SK-N-SH (cell line): ENCODE results near the gene DHX9. TPM values are rescaled to one million over a fixed set of nuclear protein-coding genes. Genes with fewer than 3 reads are reported as not detected.

ENCODE experiments used
- CTCF ChIA-PET: fragments of 300-600, 350-600 bp; formaldehyde crosslinking; extraction: SDS; loops from one replicate; lab custom pipeline; 2021; lab: Yijun Ruan, JAX
- POLR2A ChIA-PET: fragments of 350-600 bp; sonication (Branson Sonifier 250); formaldehyde crosslinking; extraction: SDS; loops from one replicate; lab custom pipeline; 2020; ENCODE audit warnings: antibody characterized with exemption, inconsistent platforms; lab: Yijun Ruan, JAX
- DNase-seq: peaks from one replicate; pipeline ENCODE4 v3.0.0; 2012
- H2AFZ ChIP-seq: fragments of 200-600 bp; sonication (generic); 2 replicates; pipeline ENCODE4 v1.8.1; 2016; ENCODE audit warnings: antibody characterized with exemption, mild to moderate bottlenecking, low read depth
- H3F3A ChIP-seq: fragments of 200-600 bp; sonication (generic); replicated peaks from 2 replicates; pipeline ENCODE3; 2016; ENCODE audit warnings: antibody characterized with exemption, mild to moderate bottlenecking; ENCODE audit not compliant: insufficient read depth
- H3K27ac ChIP-seq, 2 experiments: fragments of 200-500 bp in 1 of 2; fragments of 200-600 bp in 1 of 2; sonication (Bioruptor generic) in 1 of 2; sonication (generic), shearing (Covaris generic) in 1 of 2; 2 replicates each; pipeline versions ENCODE4 v1.5.1 to v1.6.1; 2014 to 2016; ENCODE audit warnings: low read depth in 2 of 2, inconsistent platforms in 1 of 2, low read length in 1 of 2, mild to moderate bottlenecking in 1 of 2, mixed read lengths in 1 of 2
- H3K27me3 ChIP-seq: fragments of 200-600 bp; sonication (generic), shearing (Covaris generic); 2 replicates; pipeline ENCODE4 v1.6.1; 2016; ENCODE audit warnings: mixed run types; ENCODE audit not compliant: insufficient read depth
- H3K36me3 ChIP-seq, 2 experiments: fragments of 200-500 bp in 1 of 2; fragments of 200-600 bp in 1 of 2; sonication (Bioruptor generic) in 1 of 2; sonication (generic) in 1 of 2; replicated peaks in 1 of 2; 2 replicates each; pipeline versions ENCODE3 to v1.5.1; 2014 to 2016; ENCODE audit warnings: low read length in 1 of 2, mild to moderate bottlenecking in 1 of 2; ENCODE audit not compliant: insufficient read depth in 2 of 2, control insufficient read depth in 1 of 2
- H3K4me1 ChIP-seq, 2 experiments: fragments of 200-500 bp in 1 of 2; fragments of 200-600 bp in 1 of 2; sonication (Bioruptor generic) in 1 of 2; sonication (generic), shearing (Covaris generic) in 1 of 2; 2 replicates each; pipeline versions ENCODE4 v1.5.1 to v1.6.1; 2014 to 2016; ENCODE audit warnings: low read depth in 1 of 2, low read length in 1 of 2, mixed run types in 1 of 2; ENCODE audit not compliant: insufficient read depth in 2 of 2, control insufficient read depth in 1 of 2
- H3K4me2 ChIP-seq: fragments of 200-600 bp; sonication (generic), shearing (Covaris generic); 2 replicates; pipeline ENCODE4 v1.6.1; 2017; ENCODE audit warnings: mixed run types
- H3K4me3 ChIP-seq, 2 experiments: fragments of 200-500 bp in 1 of 2; fragments of 200-600 bp in 1 of 2; sonication (Bioruptor generic) in 1 of 2; sonication (generic), shearing (Covaris generic) in 1 of 2; 2 replicates each; pipeline versions ENCODE4 v1.5.1 to v1.8.1; 2014 to 2016; ENCODE audit warnings: low read depth in 2 of 2, inconsistent platforms in 1 of 2, low read length in 1 of 2, mild to moderate bottlenecking in 1 of 2, mixed read lengths in 1 of 2, moderate library complexity in 1 of 2
- H3K79me2 ChIP-seq: fragments of 200-600 bp; sonication (generic); 2 replicates; pipeline ENCODE4 v1.8.1; 2017; ENCODE audit warnings: mild to moderate bottlenecking; ENCODE audit not compliant: insufficient read depth
- H3K9ac ChIP-seq: fragments of 200-600 bp; sonication (generic); 2 replicates; pipeline ENCODE4 v1.6.1; 2017; ENCODE audit warnings: mixed run types
- H3K9me2 ChIP-seq: fragments of 200-600 bp; sonication (generic); 2 replicates; pipeline ENCODE4 v1.6.1; 2017; ENCODE audit warnings: mixed run types
- H3K9me3 ChIP-seq: fragments of 200-600 bp; sonication (generic); 2 replicates; pipeline ENCODE4 v1.6.1; 2017; ENCODE audit warnings: mixed run types, mild to moderate bottlenecking, moderate library complexity
- H4K20me1 ChIP-seq: fragments of 200-600 bp; sonication (generic); 2 replicates; pipeline ENCODE4 v1.6.1; 2017; ENCODE audit warnings: mild to moderate bottlenecking, mixed run types; ENCODE audit not compliant: insufficient read depth
- EP300 ChIP-seq, 2 experiments: IDR thresholded peaks; 2 replicates each; pipeline versions ENCODE4 v1.4.0 to v1.6.1; 2012; ENCODE audit warnings: borderline replicate concordance in 1 of 2, low read depth in 1 of 2, low read length in 1 of 2
- FOSL2 ChIP-seq: IDR thresholded peaks from 2 replicates; pipeline ENCODE4 v1.4.0; 2012; ENCODE audit warnings: low read depth, mild to moderate bottlenecking, moderate library complexity, borderline replicate concordance
- FOXM1 ChIP-seq: IDR thresholded peaks from 2 replicates; pipeline ENCODE4 v1.4.0; 2012; ENCODE audit warnings: low read depth, mild to moderate bottlenecking
- GATA2 ChIP-seq: sonication (generic); formaldehyde crosslinking; IDR thresholded peaks from 2 replicates; pipeline ENCODE4 v1.5.0; 2020; ENCODE audit warnings: mild to moderate bottlenecking, missing genetic modification reagents
- RAD21 ChIP-seq: IDR thresholded peaks from 2 replicates; pipeline ENCODE4 v1.6.1; 2012; ENCODE audit warnings: mild to moderate bottlenecking, low read length
- RCOR1 ChIP-seq: fragments of 150-350 bp; IDR thresholded peaks from 2 replicates; pipeline ENCODE4 v1.6.1; 2017; ENCODE audit warnings: antibody characterized with exemption, low read length
- REST ChIP-seq: IDR thresholded peaks from 2 replicates; pipeline ENCODE4 v1.6.1; 2012; ENCODE audit warnings: mild to moderate bottlenecking, low read depth, low read length, moderate library complexity
- RFX5 ChIP-seq: IDR thresholded peaks from 2 replicates; pipeline ENCODE4 v1.6.1; 2012; ENCODE audit warnings: mild to moderate bottlenecking, improper control_type of control experiment, low read length
- RXRA ChIP-seq: IDR thresholded peaks from 2 replicates; pipeline ENCODE4 v1.4.0; 2012; ENCODE audit warnings: low read depth, mild to moderate bottlenecking, borderline replicate concordance
- SIN3A ChIP-seq: IDR thresholded peaks from 2 replicates; pipeline ENCODE4 v1.6.1; 2012; ENCODE audit warnings: low read depth, mild to moderate bottlenecking, low read length, moderate library complexity, borderline replicate concordance
- SMC3 ChIP-seq: IDR thresholded peaks from 2 replicates; pipeline ENCODE4 v1.6.1; 2012; ENCODE audit warnings: low read depth, low read length, improper control_type of control experiment
- TAF1 ChIP-seq: IDR thresholded peaks from 2 replicates; pipeline ENCODE4 v1.6.1; 2012; ENCODE audit warnings: low read depth, mild to moderate bottlenecking, low read length, moderate library complexity, borderline replicate concordance
- TCF12 ChIP-seq: IDR thresholded peaks from 2 replicates; pipeline ENCODE4 v1.4.0; 2012
- WGBS: methylation state at CpG from one replicate; pipeline ENCODE4 v1.1.6; 2017; ENCODE audit warnings: low lambda C conversion rate; 5-methylcytosine and 5-hydroxymethylcytosine counted together
- polyA plus RNA-seq, 3 experiments: library from polyadenylated mRNA; depleted of rRNA; stranded (reverse); fragments of >200 nt; gene quantifications; 2 replicates each; pipeline ENCODE4 v1.2.3, GENCODE V29; 2012
- TF ChIP-seq, protein P1 (sequence below): IDR thresholded peaks from 2 replicates; pipeline ENCODE4 v1.4.0; 2012; ENCODE audit warnings: low read depth
- TF ChIP-seq, protein P2 (sequence below): fragments of 150-350 bp; IDR thresholded peaks from 2 replicates; pipeline ENCODE4 v1.6.1; 2017; ENCODE audit warnings: antibody characterized with exemption, low read length, low read depth, borderline replicate concordance
- TF ChIP-seq, protein P3 (sequence below): fragments of 150-350 bp; IDR thresholded peaks from 2 replicates; pipeline ENCODE4 v1.6.1; 2016; ENCODE audit warnings: mild to moderate bottlenecking, low read depth, low read length
- TF ChIP-seq, protein P4 (sequence below): IDR thresholded peaks from 2 replicates; pipeline ENCODE4 v1.4.0; 2012; ENCODE audit warnings: low read depth, borderline replicate concordance
- TF ChIP-seq, protein P5 (sequence below): fragments of 200-600 bp; sonication (generic); IDR thresholded peaks from 2 replicates; pipeline ENCODE4 v1.6.1; 2017; ENCODE audit warnings: antibody characterized with exemption, mild to moderate bottlenecking, moderate library complexity

DHX9 gene
- polyA plus RNA-seq, 1 of the 3 experiments (the other 2 are of a cell fraction): 145 TPM

DNA sequence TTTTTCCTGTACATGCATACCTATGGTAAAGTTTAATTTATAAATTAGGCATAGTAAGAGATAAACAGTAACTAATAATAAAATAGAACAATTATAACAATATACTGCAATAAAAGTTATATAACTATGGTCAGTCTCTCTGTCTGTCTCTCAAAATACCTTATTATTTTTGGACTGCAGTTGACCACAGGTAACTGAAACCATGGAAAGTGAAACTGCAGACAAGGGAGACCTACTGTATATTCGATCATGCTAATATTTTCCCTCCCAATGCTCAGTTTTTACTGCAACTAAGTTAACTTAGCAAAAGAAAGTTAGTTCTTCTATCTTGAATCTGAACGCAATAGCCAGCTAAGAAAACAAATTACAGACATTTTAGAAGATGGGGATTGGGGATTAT is 12.3 kb upstream of the DHX9 start:
- H3K9me2 ChIP-seq: no peaks in the 10 kb centered on the region
- H3K27me3 ChIP-seq: no peaks in the 10 kb centered on the region
- DNase-seq: no peak
- H3K9ac ChIP-seq: no peak overlapping the region
- no peaks in the 10 kb centered on the region for H4K20me1 ChIP-seq
- POLR2A ChIA-PET: no interaction called here
- no peaks in the 10 kb centered on the region for H3K79me2 ChIP-seq
- H3K4me3 ChIP-seq: no peak overlapping the region
- H3K4me2 ChIP-seq: no peak overlapping the region
- H3K9me3 ChIP-seq: no peaks in the 10 kb centered on the region
- H3K27ac ChIP-seq: no peak overlapping the region
- no peak overlapping the region for H2AFZ ChIP-seq
- CTCF ChIA-PET: no interaction called here
- H3K4me1 ChIP-seq: no peaks in the 10 kb centered on the region; a peak in 2 of 4 replicates
- WGBS: 72% methylated on average over 2 of the region's 2 CpGs
- no peaks in the 10 kb centered on the region for H3F3A ChIP-seq
- peaks cover 0 to 9% of the 10 kb centered on the region in 2 experiments for H3K36me3 ChIP-seq
- TF ChIP-seq FOSL2: no peak
- no peak for TF ChIP-seq FOXM1
- no peak for TF ChIP-seq GATA2 (CRISPR knock-in tag)
- TF ChIP-seq, protein P1, sequence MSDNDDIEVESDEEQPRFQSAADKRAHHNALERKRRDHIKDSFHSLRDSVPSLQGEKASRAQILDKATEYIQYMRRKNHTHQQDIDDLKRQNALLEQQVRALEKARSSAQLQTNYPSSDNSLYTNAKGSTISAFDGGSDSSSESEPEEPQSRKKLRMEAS: no peak
- TF ChIP-seq, protein P2, sequence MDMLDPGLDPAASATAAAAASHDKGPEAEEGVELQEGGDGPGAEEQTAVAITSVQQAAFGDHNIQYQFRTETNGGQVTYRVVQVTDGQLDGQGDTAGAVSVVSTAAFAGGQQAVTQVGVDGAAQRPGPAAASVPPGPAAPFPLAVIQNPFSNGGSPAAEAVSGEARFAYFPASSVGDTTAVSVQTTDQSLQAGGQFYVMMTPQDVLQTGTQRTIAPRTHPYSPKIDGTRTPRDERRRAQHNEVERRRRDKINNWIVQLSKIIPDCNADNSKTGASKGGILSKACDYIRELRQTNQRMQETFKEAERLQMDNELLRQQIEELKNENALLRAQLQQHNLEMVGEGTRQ: no peak

GRCh38 chr1:182829285-182829932 is 9.7 kb upstream of the DHX9 start:
- no peaks in the 10 kb centered on the region for H3K27me3 ChIP-seq
- no peak for DNase-seq
- no peaks in the 10 kb centered on the region for H3K9me3 ChIP-seq
- H3K9me2 ChIP-seq: no peaks in the 10 kb centered on the region
- H3K27ac ChIP-seq: no peak overlapping the region
- H3K79me2 ChIP-seq: no peaks in the 10 kb centered on the region
- no peak overlapping the region for H3K9ac ChIP-seq
- no peaks in the 10 kb centered on the region for H4K20me1 ChIP-seq
- no peak overlapping the region for H2AFZ ChIP-seq
- POLR2A ChIA-PET: no interaction called here
- no peaks in the 10 kb centered on the region for H3F3A ChIP-seq
- WGBS: 96% methylated on average over 5 of the region's 5 CpGs
- CTCF ChIA-PET: interaction anchor here (0.6 to 1.1 kb wide), 2 partner anchors 168 to 234 kb away, joined by 3 read pairs; no protein-coding TSS in a partner anchor
- H3K36me3 ChIP-seq: peaks cover 0 to 9% of the 10 kb centered on the region in 2 experiments
- H3K4me2 ChIP-seq: no peak overlapping the region
- H3K4me1 ChIP-seq: no peaks in the 10 kb centered on the region; a peak in 2 of 4 replicates
- no peak overlapping the region for H3K4me3 ChIP-seq
- TF ChIP-seq FOXM1: no peak
- no peak for TF ChIP-seq RFX5
- TF ChIP-seq, protein P3, sequence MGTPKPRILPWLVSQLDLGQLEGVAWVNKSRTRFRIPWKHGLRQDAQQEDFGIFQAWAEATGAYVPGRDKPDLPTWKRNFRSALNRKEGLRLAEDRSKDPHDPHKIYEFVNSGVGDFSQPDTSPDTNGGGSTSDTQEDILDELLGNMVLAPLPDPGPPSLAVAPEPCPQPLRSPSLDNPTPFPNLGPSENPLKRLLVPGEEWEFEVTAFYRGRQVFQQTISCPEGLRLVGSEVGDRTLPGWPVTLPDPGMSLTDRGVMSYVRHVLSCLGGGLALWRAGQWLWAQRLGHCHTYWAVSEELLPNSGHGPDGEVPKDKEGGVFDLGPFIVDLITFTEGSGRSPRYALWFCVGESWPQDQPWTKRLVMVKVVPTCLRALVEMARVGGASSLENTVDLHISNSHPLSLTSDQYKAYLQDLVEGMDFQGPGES: no peak
- TF ChIP-seq SMC3: no peak
- TF ChIP-seq EP300 (IDR thresholded peaks at IDR 0.05; ENCODE audit: borderline replicate concordance in 1 of 2, low read depth in 1 of 2, low read length in 1 of 2): no peak
- TF ChIP-seq RAD21: no peak
- no peak for TF ChIP-seq TCF12
- TF ChIP-seq, protein P4, sequence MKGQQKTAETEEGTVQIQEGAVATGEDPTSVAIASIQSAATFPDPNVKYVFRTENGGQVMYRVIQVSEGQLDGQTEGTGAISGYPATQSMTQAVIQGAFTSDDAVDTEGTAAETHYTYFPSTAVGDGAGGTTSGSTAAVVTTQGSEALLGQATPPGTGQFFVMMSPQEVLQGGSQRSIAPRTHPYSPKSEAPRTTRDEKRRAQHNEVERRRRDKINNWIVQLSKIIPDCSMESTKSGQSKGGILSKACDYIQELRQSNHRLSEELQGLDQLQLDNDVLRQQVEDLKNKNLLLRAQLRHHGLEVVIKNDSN: no peak
- TF ChIP-seq, protein P5, sequence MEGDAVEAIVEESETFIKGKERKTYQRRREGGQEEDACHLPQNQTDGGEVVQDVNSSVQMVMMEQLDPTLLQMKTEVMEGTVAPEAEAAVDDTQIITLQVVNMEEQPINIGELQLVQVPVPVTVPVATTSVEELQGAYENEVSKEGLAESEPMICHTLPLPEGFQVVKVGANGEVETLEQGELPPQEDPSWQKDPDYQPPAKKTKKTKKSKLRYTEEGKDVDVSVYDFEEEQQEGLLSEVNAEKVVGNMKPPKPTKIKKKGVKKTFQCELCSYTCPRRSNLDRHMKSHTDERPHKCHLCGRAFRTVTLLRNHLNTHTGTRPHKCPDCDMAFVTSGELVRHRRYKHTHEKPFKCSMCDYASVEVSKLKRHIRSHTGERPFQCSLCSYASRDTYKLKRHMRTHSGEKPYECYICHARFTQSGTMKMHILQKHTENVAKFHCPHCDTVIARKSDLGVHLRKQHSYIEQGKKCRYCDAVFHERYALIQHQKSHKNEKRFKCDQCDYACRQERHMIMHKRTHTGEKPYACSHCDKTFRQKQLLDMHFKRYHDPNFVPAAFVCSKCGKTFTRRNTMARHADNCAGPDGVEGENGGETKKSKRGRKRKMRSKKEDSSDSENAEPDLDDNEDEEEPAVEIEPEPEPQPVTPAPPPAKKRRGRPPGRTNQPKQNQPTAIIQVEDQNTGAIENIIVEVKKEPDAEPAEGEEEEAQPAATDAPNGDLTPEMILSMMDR: no peak
- TF ChIP-seq TAF1: no peak
- no peak for TF ChIP-seq SIN3A
- no peak for TF ChIP-seq RXRA
- no peak for TF ChIP-seq RCOR1
- TF ChIP-seq REST: no peak
